HUES64 (cell line): ENCODE results near the gene SIX3.

ENCODE experiments used
- H3K27ac ChIP-seq: 2 replicates; pipeline ENCODE4 v1.7.0; 2013; ENCODE audit warnings: low read depth, low read length, inconsistent platforms
- H3K27me3 ChIP-seq: 2 replicates; pipeline ENCODE4 v1.6.1; 2013; ENCODE audit warnings: mild to moderate bottlenecking, low read length; ENCODE audit not compliant: insufficient read depth
- H3K36me3 ChIP-seq: 2 replicates; pipeline ENCODE4 v1.6.1; 2013; ENCODE audit warnings: mild to moderate bottlenecking, low read length; ENCODE audit not compliant: insufficient read depth
- H3K4me1 ChIP-seq: 2 replicates; pipeline ENCODE4 v1.6.1; 2013; ENCODE audit warnings: mild to moderate bottlenecking, low read length, moderate library complexity; ENCODE audit not compliant: insufficient read depth
- H3K4me3 ChIP-seq: 2 replicates; pipeline ENCODE4 v1.5.1; 2013; ENCODE audit warnings: mild to moderate bottlenecking, low read length, moderate library complexity
- H3K9ac ChIP-seq: 2 replicates; pipeline ENCODE4 v1.6.1; 2013; ENCODE audit warnings: mild to moderate bottlenecking, low read depth, low read length
- H3K9me3 ChIP-seq: 2 replicates; pipeline ENCODE4 v1.6.1; 2013; ENCODE audit warnings: low read depth, low read length; ENCODE audit not compliant: insufficient read depth
- WGBS: fragments of 150-250, 120-280 bp; methylation state at CpG from one replicate; pipeline ENCODE4 v1.1.7; 2013; ENCODE audit warnings: missing lambda C conversion rate; 5-methylcytosine and 5-hydroxymethylcytosine counted together

The SIX3 gene

DNA sequence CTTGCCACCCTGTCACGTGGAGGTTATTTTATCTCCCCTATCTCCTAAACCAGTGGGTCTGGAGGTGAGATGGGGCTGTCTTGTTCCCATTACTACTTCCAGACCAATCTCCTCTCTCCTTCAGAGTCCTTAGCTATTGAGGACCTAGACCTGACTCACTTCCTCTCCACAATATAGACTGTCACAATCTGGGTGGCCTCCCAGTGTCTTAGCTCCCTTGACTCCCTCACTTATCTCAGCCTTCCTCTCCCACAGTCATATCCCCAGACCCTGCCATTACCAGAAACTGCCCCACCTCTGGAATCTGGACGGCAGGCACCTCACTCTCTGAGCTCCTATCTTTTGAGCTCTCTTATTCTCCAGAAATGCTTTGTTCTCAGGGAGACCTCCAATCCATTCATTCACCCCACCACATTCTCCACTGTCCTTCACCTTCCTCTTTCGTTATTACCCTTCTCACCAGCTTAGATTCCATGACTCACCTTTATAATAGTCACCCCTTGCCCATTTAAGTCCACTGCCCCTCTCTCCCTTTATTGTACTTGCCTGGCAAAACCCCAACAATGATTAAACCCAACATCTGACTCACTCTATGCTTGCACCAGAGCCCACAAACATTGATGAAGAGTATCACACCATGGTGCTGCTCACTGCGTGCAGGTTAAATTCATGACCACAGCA, 23.3 kb upstream of the SIX3 start:
- Histone ChIP-seq H3K27me3 (peaks cover 34% of the 10 kb centered on the region), H3K36me3 (no peaks in the 10 kb centered on the region), H3K4me3 (no peak overlapping the region), H3K27ac (no peak overlapping the region), H3K9me3 (no peaks in the 10 kb centered on the region), H3K4me1 (peaks cover 7% of the 10 kb centered on the region; the same call in 1 of the 2 replicates), H3K9ac (no peak overlapping the region)
- 89% methylated on average over 4 of the region's 4 CpGs for WGBS

DNA sequence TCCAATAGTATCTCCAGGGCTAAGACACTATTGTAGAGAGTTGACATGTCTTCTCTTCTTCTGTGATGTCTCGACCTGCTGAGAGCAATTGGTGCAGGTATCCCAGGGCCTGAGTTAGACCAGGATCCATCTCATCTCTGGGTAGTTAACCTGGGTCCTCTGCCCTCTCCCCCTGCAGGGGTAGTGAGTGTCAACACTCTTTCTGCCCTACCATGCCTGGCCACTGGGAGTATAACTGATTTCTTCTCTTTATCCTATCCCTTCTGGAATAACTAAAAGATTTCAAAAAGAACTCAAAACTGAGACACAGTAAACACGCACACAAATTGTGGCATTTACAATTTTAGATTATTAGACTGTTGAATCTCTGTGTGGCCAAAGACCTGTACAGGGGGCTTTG, 20.8 kb upstream of the SIX3 start:
- H3K27ac ChIP-seq = no peak overlapping the region
- WGBS = 47% methylated on average over 2 of the region's 2 CpGs
- H3K9ac ChIP-seq = no peak overlapping the region
- peaks cover 59% of the 10 kb centered on the region for H3K27me3 ChIP-seq
- no peak overlapping the region for H3K4me3 ChIP-seq
- H3K4me1 ChIP-seq = peaks cover 13% of the 10 kb centered on the region
- no peaks in the 10 kb centered on the region for H3K9me3 ChIP-seq
- H3K36me3 ChIP-seq = no peaks in the 10 kb centered on the region

DNA sequence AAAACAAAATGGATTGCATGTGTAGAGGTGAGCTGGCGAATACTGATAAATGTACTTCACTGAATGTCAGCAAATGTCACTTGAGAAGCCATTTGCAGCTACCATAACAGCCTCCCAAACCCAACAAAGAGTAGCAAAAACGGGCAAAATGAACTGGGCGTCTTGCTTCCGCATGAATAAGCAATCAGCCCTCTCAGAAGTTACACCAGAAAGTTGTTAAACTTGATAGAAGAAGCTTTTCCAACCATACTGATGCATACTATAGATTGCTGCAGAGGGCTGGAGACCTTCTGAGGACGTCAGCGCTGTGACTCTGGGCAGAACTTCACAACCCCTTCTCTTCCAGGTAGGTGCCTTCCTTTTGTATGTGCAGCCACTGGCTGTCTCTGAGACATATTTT, 18.7 kb upstream of the SIX3 start:
- Histone ChIP-seq H3K4me1 (peaks cover 31% of the 10 kb centered on the region), H3K4me3 (no peak overlapping the region), H3K27ac (no peak overlapping the region), H3K27me3 (peaks cover 76% of the 10 kb centered on the region), H3K36me3 (no peaks in the 10 kb centered on the region), H3K9ac (no peak overlapping the region), H3K9me3 (no peaks in the 10 kb centered on the region)
- 90% methylated on average over 6 of the region's 6 CpGs for WGBS

DNA sequence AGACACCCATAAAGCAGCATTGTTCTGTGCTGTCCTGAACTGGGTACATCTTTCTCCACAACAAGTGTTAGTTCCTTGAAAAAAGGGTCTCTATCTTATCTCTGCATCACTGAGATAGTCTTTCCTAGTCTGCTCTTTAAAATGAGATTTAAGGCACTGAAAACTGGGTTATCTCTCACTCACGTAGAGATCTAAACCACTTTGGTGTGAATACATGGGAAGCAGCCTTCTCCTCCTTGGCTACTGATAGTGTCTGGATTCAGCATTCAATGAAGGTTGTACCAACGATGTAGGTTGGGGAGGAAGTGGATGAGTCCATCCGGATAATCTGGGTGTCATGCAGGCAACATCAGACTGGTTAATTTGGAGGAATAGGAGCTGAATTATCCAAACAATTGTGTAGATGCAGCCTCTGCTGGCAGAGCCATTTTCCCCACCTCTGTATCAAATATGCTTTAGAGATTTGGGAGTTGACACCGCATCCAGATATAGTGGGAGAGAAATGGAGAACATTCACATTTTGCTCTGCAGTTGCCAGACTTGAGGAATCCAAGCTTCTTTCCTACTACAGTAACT, 15.9 kb upstream of the SIX3 start:
- Histone ChIP-seq H3K4me3 (no peak overlapping the region), H3K4me1 (peaks cover 41% of the 10 kb centered on the region), H3K9me3 (no peaks in the 10 kb centered on the region), H3K9ac (no peak overlapping the region), H3K27me3 (peaks cover 99% of the 10 kb centered on the region), H3K36me3 (no peaks in the 10 kb centered on the region), H3K27ac (no peak overlapping the region)
- 30% methylated on average over 3 of the region's 4 CpGs for WGBS

DNA sequence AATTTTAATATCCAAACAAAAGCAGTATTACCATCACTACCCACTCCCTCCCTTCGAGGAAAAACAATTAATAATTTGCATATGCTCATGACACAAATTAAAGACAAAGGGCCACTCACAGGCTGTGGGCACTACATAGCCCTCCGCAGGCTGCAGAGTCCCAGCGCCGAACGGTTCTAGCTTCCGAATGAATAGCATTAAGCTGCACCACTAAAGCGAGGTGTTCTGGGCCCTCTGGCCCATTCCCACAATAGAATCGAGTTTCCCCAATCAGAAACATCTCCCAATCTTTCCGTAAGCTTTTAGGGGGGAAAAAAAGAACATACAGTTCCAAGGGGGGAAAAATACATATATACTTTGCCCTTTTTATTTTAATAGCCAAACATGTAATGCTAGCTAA, 14.5 kb upstream of the SIX3 start:
- Histone ChIP-seq H3K9ac (no peak overlapping the region), H3K4me1 (peaks cover 53% of the 10 kb centered on the region), H3K9me3 (no peaks in the 10 kb centered on the region), H3K4me3 (peak overlapping the region; percentile 28; the same call in 1 of the 2 replicates), H3K36me3 (no peaks in the 10 kb centered on the region), H3K27me3 (peaks cover 100% of the 10 kb centered on the region), H3K27ac (no peak overlapping the region)
- WGBS = 2% methylated on average over 8 of the region's 9 CpGs

DNA sequence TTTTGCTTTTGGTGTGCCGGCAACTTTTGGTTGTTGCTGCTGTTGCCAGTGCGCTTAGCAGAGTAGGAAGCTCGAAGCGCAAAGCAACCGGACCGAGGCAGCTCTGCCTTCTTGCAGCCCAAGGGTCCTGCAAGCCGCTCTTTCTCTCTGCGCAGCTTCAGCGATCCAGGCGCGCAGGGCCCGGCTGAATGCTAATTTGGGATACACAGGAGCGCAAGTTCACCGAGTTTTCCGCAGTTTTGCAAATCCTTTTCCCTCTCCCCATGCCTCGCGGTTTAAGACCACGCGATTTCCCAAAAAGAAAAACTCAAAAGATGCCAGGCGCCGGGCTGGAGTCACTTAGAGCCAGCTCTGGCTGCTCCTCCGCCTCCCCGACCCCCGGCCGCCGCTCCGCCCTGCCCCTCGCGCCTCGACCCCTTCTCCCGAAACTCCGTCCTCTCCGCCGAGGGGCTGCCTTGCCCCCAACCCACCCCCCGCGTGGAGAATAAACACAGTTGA, 13.5 kb upstream of the SIX3 start:
- H3K9ac ChIP-seq = no peak overlapping the region
- H3K27ac ChIP-seq = no peak overlapping the region
- no peak overlapping the region; the same call in 1 of the 2 replicates for H3K4me3 ChIP-seq
- peaks cover 100% of the 10 kb centered on the region for H3K27me3 ChIP-seq
- WGBS = under 1% methylated on average over 36 of the region's 36 CpGs
- H3K4me1 ChIP-seq = peaks cover 64% of the 10 kb centered on the region
- H3K36me3 ChIP-seq = no peaks in the 10 kb centered on the region
- H3K9me3 ChIP-seq = no peaks in the 10 kb centered on the region

DNA sequence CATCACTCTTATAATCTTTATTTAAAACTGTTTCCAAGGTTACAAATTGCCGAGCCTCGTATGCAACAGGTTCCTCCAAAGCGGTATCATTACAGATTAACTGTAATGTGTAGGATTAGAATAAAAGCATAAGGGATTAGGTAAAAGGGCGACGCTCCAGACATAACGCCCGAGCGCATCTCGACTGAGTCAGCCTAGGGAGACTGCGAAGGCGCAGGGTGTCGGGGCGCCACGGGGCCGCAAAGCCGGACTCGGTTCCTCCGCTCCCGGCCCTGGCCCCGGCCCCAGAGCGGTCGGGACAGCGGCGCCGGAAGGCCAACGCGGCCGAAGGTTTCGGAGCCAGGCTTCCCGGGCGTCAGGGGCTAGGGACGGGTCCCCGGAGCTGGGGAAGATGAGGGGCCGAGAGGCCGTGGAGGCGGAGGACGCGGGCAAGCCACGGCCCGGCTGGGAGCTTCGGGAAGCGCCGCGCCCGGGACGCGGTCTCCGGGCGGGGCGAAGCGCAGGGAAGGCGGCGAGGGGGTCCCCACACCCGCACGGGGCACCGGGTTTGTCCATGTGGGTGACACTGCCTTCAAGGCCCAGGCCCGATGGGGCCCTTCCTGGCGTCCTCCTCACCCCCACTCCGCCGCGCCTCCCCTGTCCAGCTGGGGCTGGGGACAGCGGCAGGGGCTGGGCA, 12.9 kb upstream of the SIX3 start:
- WGBS = under 1% methylated on average over 62 of the region's 62 CpGs
- peaks cover 100% of the 10 kb centered on the region for H3K27me3 ChIP-seq

DNA sequence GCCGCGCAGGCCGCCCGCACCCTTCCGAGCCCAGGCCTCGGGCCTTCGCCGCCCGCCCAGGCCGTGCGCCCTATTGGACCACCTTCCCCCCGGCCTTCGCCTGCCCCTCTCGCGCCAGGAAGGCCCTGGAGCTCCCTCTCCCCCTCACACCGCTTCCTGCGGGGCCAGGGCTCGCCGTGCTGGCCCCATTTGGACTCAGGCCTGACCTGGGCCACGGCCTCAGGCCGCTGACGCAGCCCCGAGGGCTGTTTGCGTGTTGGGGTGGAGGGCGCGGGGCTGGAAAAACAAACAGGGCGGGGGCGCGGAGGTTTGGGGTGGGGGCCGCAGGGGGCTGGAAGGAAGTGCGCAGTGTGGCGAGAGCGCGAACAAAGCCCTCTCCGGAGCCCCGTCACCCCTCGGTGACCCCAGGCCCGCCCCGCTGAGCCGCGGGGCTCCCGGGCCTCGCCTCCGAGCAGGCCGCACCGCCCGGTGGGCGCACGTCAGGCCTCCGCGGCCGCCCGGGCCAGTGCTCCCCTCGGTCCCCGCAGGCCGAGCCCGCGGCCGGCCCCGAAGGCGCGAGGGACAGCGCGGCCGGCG, 12.3 kb upstream of the SIX3 start:
- Histone ChIP-seq H3K9me3 (no peaks in the 10 kb centered on the region), H3K9ac (peak overlapping the region; percentile 21; the same call in 1 of the 2 replicates), H3K27me3 (peaks cover 100% of the 10 kb centered on the region), H3K27ac (no peak overlapping the region), H3K4me3 (peak overlapping the region; percentile 38), H3K4me1 (peaks cover 70% of the 10 kb centered on the region), H3K36me3 (no peaks in the 10 kb centered on the region)
- WGBS = under 1% methylated on average over 66 of the region's 66 CpGs

More for the DNA sequence above, 12.9 kb upstream of the SIX3 start:
- Histone ChIP-seq H3K36me3 (no peaks in the 10 kb centered on the region), H3K4me1 (peaks cover 69% of the 10 kb centered on the region), H3K27ac (no peak overlapping the region), H3K4me3 (peak overlapping the region; percentile 32), H3K9me3 (no peaks in the 10 kb centered on the region), H3K9ac (peak overlapping the region; percentile 21; the same call in 1 of the 2 replicates)

DNA sequence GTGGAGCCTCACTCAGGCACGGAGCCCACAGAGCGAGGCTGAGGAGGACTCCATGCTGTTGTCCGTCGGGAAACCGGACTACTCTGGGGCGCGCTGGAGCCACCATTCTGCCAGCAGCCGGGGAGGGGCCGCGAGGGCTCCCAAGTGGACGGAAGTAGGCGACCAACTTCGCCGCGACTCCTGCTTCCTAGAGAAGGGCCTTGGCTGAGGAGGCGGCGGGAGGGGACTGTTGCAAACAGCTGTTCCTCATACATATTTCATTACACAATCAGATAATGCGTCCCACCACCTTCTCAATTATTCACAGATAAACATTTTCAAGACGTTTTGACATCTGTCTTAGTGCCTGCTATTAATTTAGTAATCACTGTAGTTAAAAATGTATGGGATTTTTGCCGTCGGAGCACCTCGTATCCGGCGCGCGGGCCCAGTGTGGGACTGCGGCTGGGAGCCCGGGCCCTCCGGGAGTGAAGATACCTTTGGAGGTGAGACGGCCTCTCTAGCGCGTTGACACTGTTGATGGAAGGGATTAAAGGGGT, 11.7 kb upstream of the SIX3 start:
- Histone ChIP-seq H3K27ac (no peak overlapping the region), H3K27me3 (peaks cover 100% of the 10 kb centered on the region), H3K36me3 (no peaks in the 10 kb centered on the region), H3K4me1 (peaks cover 64% of the 10 kb centered on the region), H3K9me3 (no peaks in the 10 kb centered on the region), H3K9ac (no peak overlapping the region), H3K4me3 (peak overlapping the region; percentile 38)
- WGBS = under 1% methylated on average over 32 of the region's 32 CpGs

DNA sequence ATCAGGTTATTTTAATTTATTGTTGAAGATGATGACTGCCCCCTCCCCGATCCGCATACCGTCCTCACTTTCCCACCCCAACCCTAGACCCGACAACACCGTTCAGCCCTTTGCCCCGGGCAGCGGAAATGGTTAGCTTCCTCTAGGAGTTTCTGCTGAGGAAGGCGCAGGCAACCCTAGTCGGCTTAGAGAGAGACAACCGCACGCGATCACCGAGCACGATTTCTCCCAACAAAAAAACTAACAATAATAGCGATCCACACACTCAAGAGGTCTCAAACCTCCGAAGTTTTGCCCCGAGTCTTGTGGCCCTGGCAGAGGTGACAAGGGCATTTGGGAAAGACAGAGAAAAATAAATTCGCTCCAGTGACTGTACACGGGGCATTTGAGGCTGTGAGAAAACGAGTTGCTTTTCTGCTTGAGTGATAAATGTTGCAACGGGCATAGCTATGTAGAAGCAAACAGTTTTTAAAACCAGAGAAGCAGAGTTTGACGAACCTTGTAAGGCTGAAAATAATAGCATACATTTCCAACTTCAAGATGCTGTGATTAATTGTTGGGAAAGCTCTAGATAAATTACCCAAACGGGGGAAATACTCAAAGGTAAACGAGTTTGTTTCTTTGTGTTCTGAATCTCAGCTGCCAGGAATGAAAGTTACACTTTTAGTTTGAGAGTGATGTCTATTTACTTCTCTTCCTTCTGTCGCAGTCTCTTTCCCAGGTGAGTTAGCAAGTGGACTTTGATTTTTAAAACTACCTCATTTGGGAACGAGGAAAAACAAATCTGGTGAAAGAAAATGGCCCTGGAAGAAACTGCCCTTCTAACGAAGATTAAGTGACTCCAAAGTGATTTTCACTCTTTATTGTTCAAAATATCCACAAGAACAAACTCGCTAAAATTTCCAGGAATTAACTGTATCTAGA, 11.0 kb upstream of the SIX3 start:
- Histone ChIP-seq H3K27me3 (peaks cover 100% of the 10 kb centered on the region), H3K36me3 (no peaks in the 10 kb centered on the region), H3K4me1 (peaks cover 57% of the 10 kb centered on the region), H3K4me3 (peak overlapping the region; percentile 38; the same call in 1 of the 2 replicates), H3K9ac (no peak overlapping the region), H3K9me3 (no peaks in the 10 kb centered on the region), H3K27ac (no peak overlapping the region)
- 1% methylated on average over 26 of the region's 28 CpGs for WGBS
